Measurements from ENCODE around the gene ADCY7.
"Not testable (repeated sequence)": the region's sequence is repeated elsewhere in the genome, so short reads cannot be mapped to it uniquely, and the experiment has no call there.

Gene ADCY7

GRCh38 chr16:50266337-50267091 is at the start of gene ADCY7:
ADCY7 (plus strand) TSS chr16:50266551; CDS start chr16:50288180, 21,629 bp downstream.
- peak; percentile 95 for DNase-seq

GRCh38 chr16:50219402-50219975 is 46.9 kb upstream of the ADCY7 start:
- DNase-seq = no peak

GRCh38 chr16:50224286-50224685 is 42.1 kb upstream of the ADCY7 start:
- DNase-seq = no peak

- DNase-seq = no peak
These were observed 39.2 kb upstream of the ADCY7 start for GRCh38 chr16:50227120-50227519.

GRCh38 chr16:50227665-50228064 is 38.7 kb upstream of the ADCY7 start:
- no peak for DNase-seq

GRCh38 chr16:50228364-50228868 is 37.9 kb upstream of the ADCY7 start:
- DNase-seq = no peak

GRCh38 chr16:50229149-50229726 is 37.1 kb upstream of the ADCY7 start:
- DNase-seq = no peak

GRCh38 chr16:50234771-50235556 is 31.4 kb upstream of the ADCY7 start:
- no peak for DNase-seq

- DNase-seq = no peak
These were observed 30.8 kb upstream of the ADCY7 start for GRCh38 chr16:50235581-50235980.

- no peak for DNase-seq
These were observed 28.0 kb upstream of the ADCY7 start for GRCh38 chr16:50238314-50238713.

- DNase-seq = no peak
These were observed 27.5 kb upstream of the ADCY7 start for GRCh38 chr16:50238868-50239301.

- not testable (repeated sequence) for DNase-seq
These were observed 23.3 kb upstream of the ADCY7 start for GRCh38 chr16:50243024-50243423.

- DNase-seq = no peak
These were observed 22.2 kb upstream of the ADCY7 start for GRCh38 chr16:50244140-50244503.

- DNase-seq = no peak
These were observed 21.6 kb upstream of the ADCY7 start for GRCh38 chr16:50244504-50245416.

GRCh38 chr16:50245417-50246298 is 20.7 kb upstream of the ADCY7 start:
- DNase-seq = peak; percentile 83

- no peak for DNase-seq
These were observed 19.8 kb upstream of the ADCY7 start for GRCh38 chr16:50246299-50247122.

- no peak for DNase-seq
These were observed 19.0 kb upstream of the ADCY7 start for GRCh38 chr16:50247123-50247905.

- DNase-seq = no peak
These were observed 18.3 kb upstream of the ADCY7 start for GRCh38 chr16:50247906-50248608.

- DNase-seq = no peak
These were observed 17.5 kb upstream of the ADCY7 start for GRCh38 chr16:50248845-50249244.

Data from activated CD4-positive, alpha-beta T cell treated with anti-CD3 and anti-CD28 coated beads, Interleukin-2, amount 50 U/mL, for 16 hours (primary cell).